Calu3 (cell line): ENCODE results near the gene SP3. TPM values are rescaled to one million over a fixed set of nuclear protein-coding genes. Genes with fewer than 3 reads are reported as not detected.

ENCODE experiments used
- BruUV-seq: library from RNA; stranded (reverse); fragments of 400-500 nt; replicated peaks from 2 replicates; lab custom pipeline; 2021; lab: Mats Ljungman, UMichigan
- CTCF ChIA-PET: fragments of 300-600 bp; sonication (Branson Sonifier 250); formaldehyde crosslinking; loops from one replicate; lab custom pipeline; 2022; ENCODE audit warnings: antibody characterized with exemption; lab: Charles Lee
- DNase-seq: peaks from one replicate; pipeline ENCODE4 v3.0.0; 2022
- H3K27ac Mint-ChIP-seq: one replicate; pipeline ENCODE4 v1.8.0; 2022; ENCODE audit warnings: mixed read lengths; ENCODE audit not compliant: unreplicated experiment
- H3K27me3 Mint-ChIP-seq: one replicate; pipeline ENCODE4 v1.8.0; 2022; ENCODE audit warnings: mixed read lengths; ENCODE audit not compliant: unreplicated experiment
- H3K36me3 Mint-ChIP-seq: one replicate; pipeline ENCODE4 v1.8.0; 2022; ENCODE audit warnings: mild to moderate bottlenecking, moderate library complexity, mixed read lengths; ENCODE audit not compliant: insufficient read depth, unreplicated experiment
- H3K4me1 Mint-ChIP-seq: one replicate; pipeline ENCODE4 v1.8.0; 2022; ENCODE audit warnings: mild to moderate bottlenecking, low read depth, mixed read lengths; ENCODE audit not compliant: unreplicated experiment
- H3K4me3 Mint-ChIP-seq: one replicate; pipeline ENCODE4 v1.8.0; 2022; ENCODE audit warnings: mild to moderate bottlenecking, low read depth, moderate library complexity, mixed read lengths; ENCODE audit not compliant: unreplicated experiment
- H3K9me3 Mint-ChIP-seq: one replicate; pipeline ENCODE4 v1.8.0; 2022; ENCODE audit warnings: low read depth, mixed read lengths; ENCODE audit not compliant: unreplicated experiment
- CTCF ChIP-seq: fragments of 200-600 bp; IDR thresholded peaks from one replicate; pipeline ENCODE4 v1.8.0; 2022; ENCODE audit warnings: antibody characterized with exemption; ENCODE audit not compliant: unreplicated experiment
- intact Hi-C: fragments of 100-400 bp; cut with micrococcal nuclease; formaldehyde crosslinking; loops from one replicate; pipeline ENCODE4 v1.10.0; 2022; ENCODE audit not compliant: unreplicated experiment
- total RNA-seq: library from RNA; stranded (reverse); gene quantifications from 2 replicates; pipeline ENCODE4 v1.2.3, GENCODE V29; 2022

The SP3 gene
- total RNA-seq, 1 experiment from 2014 or later = 82.5 TPM

DNA sequence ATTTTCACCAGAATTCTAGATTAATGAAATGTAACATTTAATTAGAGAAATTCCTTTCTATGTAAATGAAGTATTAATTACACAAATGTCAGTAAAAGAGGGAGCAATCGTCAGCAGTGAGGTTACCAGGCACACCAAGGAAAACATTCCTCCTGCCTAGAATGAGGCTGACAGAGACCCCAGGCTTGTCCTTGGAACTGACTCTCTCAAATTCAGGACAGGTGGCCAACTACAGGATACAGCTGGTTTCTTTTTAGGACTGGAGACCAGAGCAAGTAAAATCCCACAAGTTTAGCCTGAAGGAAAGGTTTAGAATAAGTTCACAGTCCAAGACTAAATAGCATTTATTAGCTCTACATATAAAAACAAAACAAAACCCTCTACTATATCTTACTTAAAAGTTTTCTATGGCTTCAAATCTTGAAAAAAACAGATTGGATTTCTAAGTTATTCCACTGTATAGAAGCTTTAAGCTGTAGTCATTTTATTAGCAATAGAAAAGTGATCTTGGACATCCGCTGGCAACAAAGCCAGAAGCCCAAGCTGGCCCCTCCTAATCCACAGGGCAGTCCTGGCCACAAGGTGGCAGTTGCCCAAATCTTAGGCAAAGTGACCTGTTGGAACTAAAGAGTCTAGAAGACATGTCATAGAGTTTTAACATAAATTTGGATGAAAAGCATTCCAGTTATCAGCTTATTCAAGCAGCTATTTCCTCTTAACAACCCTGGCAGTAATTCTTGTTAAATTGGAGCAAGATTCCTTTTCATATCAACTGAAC lies 81.0 kb downstream of the SP3 start:
- no peak for TF ChIP-seq CTCF
- Mint-ChIP-seq H3K9me3 (peaks cover 8% of the 10 kb centered on the region), H3K36me3 (no peaks in the 10 kb centered on the region), H3K27me3 (no peaks in the 10 kb centered on the region), H3K4me3 (no peak overlapping the region), H3K4me1 (no peaks in the 10 kb centered on the region), H3K27ac (no peak overlapping the region)
- peak; percentile 58 for DNase-seq
- no TSS peak for BruUV-seq
- CTCF ChIA-PET = interaction anchor here (0.6 to 1.2 kb wide), 2 partner anchors 80 to 457 kb away, joined by 5 to 8 read pairs; no protein-coding TSS in a partner anchor
- intact Hi-C loops = loop anchor here (1.0 to 10.0 kb wide), 2 partner anchors 119 to 461 kb away; no protein-coding TSS in a partner anchor

DNA sequence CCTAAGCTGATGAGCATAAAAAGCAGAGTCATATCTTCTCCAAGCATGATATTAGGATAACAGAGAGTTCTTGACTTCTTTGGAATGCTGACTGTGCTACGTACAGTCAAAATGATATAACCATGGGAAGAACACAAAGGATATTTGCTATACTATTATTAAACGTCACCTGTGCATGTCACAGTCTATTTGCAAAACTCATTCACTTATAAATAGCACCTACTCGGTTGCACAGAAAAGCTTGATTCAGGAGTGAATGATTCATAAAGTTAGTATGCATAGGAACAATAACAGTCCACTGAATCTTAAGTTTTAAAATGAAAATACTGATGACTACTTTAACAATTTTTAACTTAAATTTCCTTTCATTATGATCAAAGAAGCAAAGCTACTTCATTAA lies 83.3 kb downstream of the SP3 start:
- CTCF ChIA-PET = no interaction called here
- no peaks in the 10 kb centered on the region for H3K27me3 Mint-ChIP-seq
- no peak overlapping the region for H3K4me3 Mint-ChIP-seq
- H3K4me1 Mint-ChIP-seq = no peaks in the 10 kb centered on the region
- H3K36me3 Mint-ChIP-seq = no peaks in the 10 kb centered on the region
- TF ChIP-seq CTCF = no peak
- DNase-seq = no peak
- peaks cover 3% of the 10 kb centered on the region for H3K9me3 Mint-ChIP-seq
- H3K27ac Mint-ChIP-seq = no peak overlapping the region
- intact Hi-C loops = loop anchor here (10.0 kb wide), 1 partner anchor 463 kb away; no protein-coding TSS in a partner anchor
- no TSS peak for BruUV-seq

DNA sequence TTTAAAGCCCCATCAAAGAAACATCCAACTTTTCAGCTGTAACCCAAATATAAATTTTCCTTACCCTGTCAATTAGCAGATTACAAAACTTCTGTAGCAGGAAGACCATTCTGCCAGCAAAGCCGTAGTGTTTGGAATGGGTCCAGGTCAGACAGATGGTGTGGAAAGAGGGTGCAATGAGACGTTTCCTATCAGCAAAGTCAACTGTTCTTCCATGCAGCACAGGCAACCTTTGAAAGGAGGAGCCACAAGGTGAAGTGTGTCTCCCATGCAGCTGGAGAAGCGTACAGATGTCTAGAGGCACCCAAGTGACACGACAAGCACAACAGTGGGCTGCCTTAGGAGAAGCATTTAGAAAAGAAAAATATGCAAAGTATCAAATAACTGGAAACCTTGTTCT lies 83.7 kb downstream of the SP3 start:
- no peak for TF ChIP-seq CTCF
- Mint-ChIP-seq H3K27me3 (no peaks in the 10 kb centered on the region), H3K4me1 (no peaks in the 10 kb centered on the region), H3K36me3 (no peaks in the 10 kb centered on the region), H3K27ac (no peak overlapping the region), H3K9me3 (peaks cover 3% of the 10 kb centered on the region), H3K4me3 (no peak overlapping the region)
- BruUV-seq = no TSS peak
- CTCF ChIA-PET = no interaction called here
- intact Hi-C loops = loop anchor here (10.0 kb wide), 1 partner anchor 463 kb away; no protein-coding TSS in a partner anchor
- no peak for DNase-seq

GRCh38 chr2:173880561-173880960 lies 84.6 kb downstream of the SP3 start:
- intact Hi-C loops = loop anchor here (10.0 kb wide), 1 partner anchor 464 kb away; no protein-coding TSS in a partner anchor
- Mint-ChIP-seq H3K4me3 (no peak overlapping the region), H3K36me3 (no peaks in the 10 kb centered on the region), H3K4me1 (no peaks in the 10 kb centered on the region), H3K9me3 (no peaks in the 10 kb centered on the region), H3K27ac (no peak overlapping the region), H3K27me3 (no peaks in the 10 kb centered on the region)
- no TSS peak for BruUV-seq
- no peak for TF ChIP-seq CTCF
- no peak for DNase-seq
- CTCF ChIA-PET = no interaction called here
